ENCODE measurements around the gene KLRG1.
A peak's percentile ranks its signal among the peaks of the same experiment; 100 is the strongest.

The KLRG1 gene

DNA sequence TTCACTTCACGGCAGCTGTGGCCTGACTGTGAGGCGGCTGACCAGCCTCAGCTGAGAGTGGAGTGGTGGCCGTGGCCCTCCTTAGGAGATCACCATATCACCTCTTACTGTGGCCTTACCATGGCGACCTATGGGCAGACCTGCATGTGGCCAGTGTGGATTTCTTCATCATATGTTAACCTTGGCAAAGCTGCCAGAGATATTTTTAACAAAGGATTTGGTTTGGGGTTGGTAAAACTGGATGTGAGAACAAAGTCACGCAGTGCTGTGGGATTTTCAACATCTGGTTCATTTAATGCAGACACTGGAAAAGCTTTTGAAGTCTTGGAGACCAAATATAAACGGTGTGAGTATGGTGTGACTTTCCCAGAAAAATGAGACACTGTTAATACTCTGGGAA, 46.9 kb downstream of the KLRG1 start:
- Histone ChIP-seq H3K36me3 (ENCODE audit: control insufficient read depth in 1 of 2, insufficient read depth in 2 of 2, low read length in 2 of 2) (no peaks in the 10 kb centered on the region), H3K79me1 (ENCODE audit: low read length) (no peaks in the 10 kb centered on the region), H3K23ac (ENCODE audit: low read length) (no peak overlapping the region), H2AK5ac (ENCODE audit: low read length) (no peak overlapping the region), H3K27me3 (ENCODE audit: insufficient read depth, low read length) (no peaks in the 10 kb centered on the region), H3K4me1 (ENCODE audit: control insufficient read depth in 1 of 2, insufficient read depth in 2 of 2, low read length in 2 of 2) (no peaks in the 10 kb centered on the region), H3K4ac (ENCODE audit: low read depth, low read length) (no peak overlapping the region), H3K4me2 (ENCODE audit: low read length) (no peak overlapping the region), H4K91ac (ENCODE audit: low read depth, low read length) (no peak overlapping the region), H3K4me3 (ENCODE audit: low read depth, low read length) (no peak overlapping the region), H3K27ac (ENCODE audit: low read depth, low read length) (no peak overlapping the region), H2BK120ac (ENCODE audit: insufficient read depth, low read length, poor library complexity) (no peak overlapping the region), H3K9me3 (ENCODE audit: insufficient read depth, low read depth, low read length) (no peaks in the 10 kb centered on the region), H4K12ac (ENCODE audit: low read depth, low read length) (no peak overlapping the region), H2BK5ac (ENCODE audit: low read depth, low read length, poor library complexity) (no peak overlapping the region), H3K79me2 (ENCODE audit: control insufficient read depth, insufficient read depth, low read length, poor library complexity) (no peaks in the 10 kb centered on the region), H4K8ac (ENCODE audit: low read depth, low read length) (no peak overlapping the region), H2AFZ (ENCODE audit: insufficient read depth, low read length, poor library complexity) (no peak overlapping the region), H3K14ac (ENCODE audit: low read length) (no peak overlapping the region), H3K18ac (ENCODE audit: low read length) (no peak overlapping the region), H2BK12ac (ENCODE audit: low read length) (no peak overlapping the region), H3K9ac (ENCODE audit: low read length) (no peak overlapping the region)
- no CpG with 5 or more reads among the region's 6 CpGs for WGBS (ENCODE audit: extremely low coverage, insufficient coverage, insufficient read length)
- no peak for DNase-seq

DNA sequence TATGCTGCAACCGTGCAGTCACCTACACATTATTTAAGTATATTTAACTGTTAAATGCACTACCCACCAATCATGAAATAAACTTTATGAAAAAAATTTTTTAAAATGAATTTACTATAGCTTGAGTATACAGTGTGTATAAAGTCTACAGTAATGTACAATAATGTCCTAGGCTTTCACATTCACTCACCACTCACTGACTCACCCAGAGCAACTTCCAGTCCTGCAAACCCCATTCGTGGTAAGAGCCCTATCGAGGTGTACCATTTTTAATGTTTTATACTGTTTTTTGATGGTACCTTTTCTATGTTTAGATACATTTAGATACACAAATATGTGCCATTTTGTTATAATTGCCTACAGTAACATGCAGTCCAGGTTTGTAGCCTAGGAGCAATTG, 48.1 kb downstream of the KLRG1 start:
- no peak overlapping the region for H2BK12ac ChIP-seq (ENCODE audit: low read length)
- H3K18ac ChIP-seq (ENCODE audit: low read length) = no peak overlapping the region
- no peak overlapping the region for H2AFZ ChIP-seq (ENCODE audit: insufficient read depth, low read length, poor library complexity)
- no peak overlapping the region for H3K14ac ChIP-seq (ENCODE audit: low read length)
- no peak overlapping the region for H4K8ac ChIP-seq (ENCODE audit: low read depth, low read length)
- no CpG with 5 or more reads among the region's 3 CpGs for WGBS (ENCODE audit: extremely low coverage, insufficient coverage, insufficient read length)
- H3K4me2 ChIP-seq (ENCODE audit: low read length) = no peak overlapping the region
- no peaks in the 10 kb centered on the region for H3K79me1 ChIP-seq (ENCODE audit: low read length)
- H3K9me3 ChIP-seq (ENCODE audit: insufficient read depth, low read depth, low read length) = no peaks in the 10 kb centered on the region
- no peak overlapping the region for H4K12ac ChIP-seq (ENCODE audit: low read depth, low read length)
- H3K27ac ChIP-seq (ENCODE audit: low read depth, low read length) = no peak overlapping the region
- H2BK120ac ChIP-seq (ENCODE audit: insufficient read depth, low read length, poor library complexity) = no peak overlapping the region
- H3K4me3 ChIP-seq (ENCODE audit: low read depth, low read length) = no peak overlapping the region
- no peak for DNase-seq
- H3K4me1 ChIP-seq (ENCODE audit: control insufficient read depth in 1 of 2, insufficient read depth in 2 of 2, low read length in 2 of 2) = no peaks in the 10 kb centered on the region
- no peak overlapping the region for H2AK5ac ChIP-seq (ENCODE audit: low read length)
- H4K91ac ChIP-seq (ENCODE audit: low read depth, low read length) = no peak overlapping the region
- H3K4ac ChIP-seq (ENCODE audit: low read depth, low read length) = no peak overlapping the region
- no peaks in the 10 kb centered on the region for H3K36me3 ChIP-seq (ENCODE audit: control insufficient read depth in 1 of 2, insufficient read depth in 2 of 2, low read length in 2 of 2)
- H3K9ac ChIP-seq (ENCODE audit: low read length) = no peak overlapping the region
- no peak overlapping the region for H2BK5ac ChIP-seq (ENCODE audit: low read depth, low read length, poor library complexity)
- no peaks in the 10 kb centered on the region for H3K27me3 ChIP-seq (ENCODE audit: insufficient read depth, low read length)
- H3K79me2 ChIP-seq (ENCODE audit: control insufficient read depth, insufficient read depth, low read length, poor library complexity) = no peaks in the 10 kb centered on the region
- H3K23ac ChIP-seq (ENCODE audit: low read length) = no peak overlapping the region

DNA sequence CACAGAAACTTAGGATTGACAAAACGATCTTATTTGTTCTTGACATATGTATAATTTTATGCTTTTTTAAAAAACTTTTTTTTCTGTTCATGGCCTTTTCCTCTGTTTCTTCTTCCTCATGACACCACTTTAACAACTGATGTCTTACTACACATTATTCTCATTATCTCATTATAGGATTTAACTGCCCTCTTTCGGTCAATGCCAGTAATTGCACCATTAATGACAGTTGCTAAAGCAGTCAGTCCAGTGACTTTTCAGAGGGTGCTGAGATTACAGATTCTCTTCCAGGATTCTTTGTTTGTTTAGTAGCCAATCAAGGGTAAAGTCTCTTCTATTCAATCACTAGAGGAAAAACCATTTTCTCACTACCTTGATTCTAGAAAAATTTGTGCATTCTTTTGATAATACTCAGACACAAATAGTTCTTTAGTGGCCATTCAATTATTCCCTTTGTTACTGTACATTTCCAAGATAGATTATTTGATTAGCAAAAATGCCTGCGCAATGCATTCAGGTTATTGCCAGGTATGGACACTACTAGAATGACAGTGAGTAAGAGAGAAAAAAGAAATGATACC, 50.1 kb downstream of the KLRG1 start:
- H3K14ac ChIP-seq (ENCODE audit: low read length) = no peak overlapping the region
- no peak overlapping the region for H3K4me2 ChIP-seq (ENCODE audit: low read length)
- no peak overlapping the region for H2AK5ac ChIP-seq (ENCODE audit: low read length)
- H3K9ac ChIP-seq (ENCODE audit: low read length) = no peak overlapping the region
- no peak overlapping the region for H2BK5ac ChIP-seq (ENCODE audit: low read depth, low read length, poor library complexity)
- H3K27me3 ChIP-seq (ENCODE audit: insufficient read depth, low read length) = no peaks in the 10 kb centered on the region
- peak; percentile 19 to 89 for DNase-seq
- no peak overlapping the region for H3K18ac ChIP-seq (ENCODE audit: low read length)
- no peak overlapping the region for H3K4me3 ChIP-seq (ENCODE audit: low read depth, low read length)
- no CpG with 5 or more reads among the region's 3 CpGs for WGBS (ENCODE audit: extremely low coverage, insufficient coverage, insufficient read length)
- no peaks in the 10 kb centered on the region for H3K79me2 ChIP-seq (ENCODE audit: control insufficient read depth, insufficient read depth, low read length, poor library complexity)
- H3K4ac ChIP-seq (ENCODE audit: low read depth, low read length) = no peak overlapping the region
- no peak overlapping the region for H3K23ac ChIP-seq (ENCODE audit: low read length)
- no peaks in the 10 kb centered on the region for H3K79me1 ChIP-seq (ENCODE audit: low read length)
- H2AFZ ChIP-seq (ENCODE audit: insufficient read depth, low read length, poor library complexity) = no peak overlapping the region
- no peaks in the 10 kb centered on the region for H3K36me3 ChIP-seq (ENCODE audit: control insufficient read depth in 1 of 2, insufficient read depth in 2 of 2, low read length in 2 of 2)
- no peak overlapping the region for H2BK120ac ChIP-seq (ENCODE audit: insufficient read depth, low read length, poor library complexity)
- no peaks in the 10 kb centered on the region for H3K9me3 ChIP-seq (ENCODE audit: insufficient read depth, low read depth, low read length)
- no peak overlapping the region for H4K8ac ChIP-seq (ENCODE audit: low read depth, low read length)
- H4K12ac ChIP-seq (ENCODE audit: low read depth, low read length) = no peak overlapping the region
- H2BK12ac ChIP-seq (ENCODE audit: low read length) = no peak overlapping the region
- no peak overlapping the region for H3K27ac ChIP-seq (ENCODE audit: low read depth, low read length)
- H3K4me1 ChIP-seq (ENCODE audit: control insufficient read depth in 1 of 2, insufficient read depth in 2 of 2, low read length in 2 of 2) = no peaks in the 10 kb centered on the region
- H4K91ac ChIP-seq (ENCODE audit: low read depth, low read length) = no peak overlapping the region

- no peaks in the 10 kb centered on the region for H3K79me1 ChIP-seq (ENCODE audit: low read length)
- H2AK5ac ChIP-seq (ENCODE audit: low read length) = no peak overlapping the region
- no peak for DNase-seq
- H3K23ac ChIP-seq (ENCODE audit: low read length) = no peak overlapping the region
- H2BK120ac ChIP-seq (ENCODE audit: insufficient read depth, low read length, poor library complexity) = no peak overlapping the region
- H3K27ac ChIP-seq (ENCODE audit: low read depth, low read length) = no peak overlapping the region
- no peaks in the 10 kb centered on the region for H3K4me1 ChIP-seq (ENCODE audit: control insufficient read depth in 1 of 2, insufficient read depth in 2 of 2, low read length in 2 of 2)
- H2BK5ac ChIP-seq (ENCODE audit: low read depth, low read length, poor library complexity) = no peak overlapping the region
- no peak overlapping the region for H3K9ac ChIP-seq (ENCODE audit: low read length)
- H3K4me2 ChIP-seq (ENCODE audit: low read length) = no peak overlapping the region
- no peaks in the 10 kb centered on the region for H3K36me3 ChIP-seq (ENCODE audit: control insufficient read depth in 1 of 2, insufficient read depth in 2 of 2, low read length in 2 of 2)
- H4K12ac ChIP-seq (ENCODE audit: low read depth, low read length) = no peak overlapping the region
- WGBS (ENCODE audit: extremely low coverage, insufficient coverage, insufficient read length) = no CpG with 5 or more reads among the region's 5 CpGs
- no peak overlapping the region for H2BK12ac ChIP-seq (ENCODE audit: low read length)
- no peaks in the 10 kb centered on the region for H3K27me3 ChIP-seq (ENCODE audit: insufficient read depth, low read length)
- H4K91ac ChIP-seq (ENCODE audit: low read depth, low read length) = no peak overlapping the region
- H2AFZ ChIP-seq (ENCODE audit: insufficient read depth, low read length, poor library complexity) = no peak overlapping the region
- no peaks in the 10 kb centered on the region for H3K79me2 ChIP-seq (ENCODE audit: control insufficient read depth, insufficient read depth, low read length, poor library complexity)
- H3K4ac ChIP-seq (ENCODE audit: low read depth, low read length) = no peak overlapping the region
- H4K8ac ChIP-seq (ENCODE audit: low read depth, low read length) = no peak overlapping the region
- H3K14ac ChIP-seq (ENCODE audit: low read length) = no peak overlapping the region
- H3K4me3 ChIP-seq (ENCODE audit: low read depth, low read length) = no peak overlapping the region
- H3K18ac ChIP-seq (ENCODE audit: low read length) = no peak overlapping the region
- no peaks in the 10 kb centered on the region for H3K9me3 ChIP-seq (ENCODE audit: insufficient read depth, low read depth, low read length)
These were observed 51.3 kb downstream of the KLRG1 start for GRCh38 chr12:9040484-9041186.

Measured in trophoblast cell (in vitro differentiated cells and primary cell).